A549 (cell line): ENCODE measurements around the gene CAMTA1.

Experiments used
- CTCF ChIP-seq: fragments of >200 bp; sonication (Bioruptor Twin); formaldehyde crosslinking; IDR thresholded peaks from 3 replicates; pipeline ENCODE4 v1.5.1; 2016
- MYC ChIP-seq: IDR thresholded peaks from 2 replicates; pipeline ENCODE4 v1.6.1; 2012; ENCODE audit warnings: mild to moderate bottlenecking, inconsistent platforms, low read length, improper control_type of control experiment, borderline replicate concordance
- POLR2A ChIP-seq: IDR thresholded peaks from 2 replicates; pipeline ENCODE4 v1.6.1; 2012; ENCODE audit warnings: mild to moderate bottlenecking, low read length
- POLR2AphosphoS2 ChIP-seq: conservative IDR thresholded peaks from 2 replicates; pipeline ENCODE4 v1.6.1; 2012; ENCODE audit warnings: low read length, improper control_type of control experiment, inconsistent platforms
- SREBF2 ChIP-seq: fragments of 450-650 bp; IDR thresholded peaks from 2 replicates; pipeline ENCODE4 v1.6.1; 2014; ENCODE audit warnings: mild to moderate bottlenecking, moderate library complexity

DNA sequence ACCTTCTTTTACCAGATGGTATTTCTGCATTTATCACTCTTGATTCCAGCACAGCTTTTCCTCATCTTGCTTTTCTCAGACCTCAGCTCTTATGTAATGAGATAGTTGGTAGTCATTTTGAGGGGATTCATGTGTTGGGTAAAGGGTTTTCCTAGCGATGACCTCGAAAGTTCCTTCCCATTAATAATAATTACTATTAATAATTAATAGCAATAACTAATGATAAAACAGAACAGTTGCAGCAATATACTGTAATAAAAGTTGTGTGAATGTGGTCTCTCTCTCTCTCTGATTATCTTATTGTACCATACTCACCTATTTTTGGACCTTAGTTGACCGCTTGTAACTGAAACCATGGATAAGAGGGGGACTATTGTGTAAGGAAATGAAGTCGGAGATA, 14.2 kb downstream of the CAMTA1 start:
- TF ChIP-seq POLR2AphosphoS2 (no peak), CTCF (no peak), SREBF2 (no peak), MYC (no peak), POLR2A (no peak)
